Sigmoid colon (tissue), 7 donors: ENCODE measurements around the gene GLIPR1L2. TPM values are rescaled to one million over a fixed set of nuclear protein-coding genes. Genes with fewer than 3 reads are reported as not detected.

Source experiments
- DNase-seq: peaks from one replicate; pipeline ENCODE4 v3.0.0-alpha.2; 2019
- H3K27ac ChIP-seq, 4 donors: fragments of 200-600 bp; sonication (generic); one replicate each; pipeline ENCODE4 v1.5.1; 2016 to 2019; ENCODE audit warnings: mild to moderate bottlenecking in 1 of 4
- H3K27me3 ChIP-seq, 3 donors: fragments of 200-600 bp; sonication (generic); one replicate each; pipeline ENCODE4 v1.5.1; 2019; ENCODE audit warnings: mild to moderate bottlenecking in 1 of 3
- H3K36me3 ChIP-seq, 4 donors: fragments of 200-600 bp; sonication (generic); one replicate each; pipeline ENCODE4 v1.5.1; 2016 to 2019
- H3K4me1 ChIP-seq, 4 donors: fragments of 200-600 bp; sonication (generic); one replicate each; pipeline ENCODE4 v1.5.1; 2017 to 2019
- H3K4me3 ChIP-seq, 4 donors: fragments of 200-600 bp; sonication (generic); one replicate each; pipeline ENCODE4 v1.5.1; 2017 to 2019; ENCODE audit warnings: mild to moderate bottlenecking in 2 of 4, moderate library complexity in 1 of 4
- H3K9me3 ChIP-seq, 4 donors: fragments of 200-600 bp in 3 of 4; sonication (generic) in 3 of 4; one replicate each; pipeline versions ENCODE4 v1.5.1 to v1.6.1; 2013 to 2019
- EP300 ChIP-seq, 4 donors: sonication (generic); formaldehyde crosslinking; IDR thresholded peaks; one replicate each; pipeline ENCODE4 v1.6.1; 2017; ENCODE audit warnings: antibody characterized with exemption in 4 of 4
- POLR2A ChIP-seq, 2 donors: fragments of 450-650 bp; IDR thresholded peaks; one replicate each; pipeline ENCODE4 v1.6.1; 2016; ENCODE audit warnings: antibody characterized with exemption in 2 of 2, mild to moderate bottlenecking in 2 of 2, moderate library complexity in 2 of 2
- POLR2AphosphoS5 ChIP-seq, 4 donors: sonication (generic); formaldehyde crosslinking; IDR thresholded peaks; one replicate each; pipeline ENCODE4 v1.6.1; 2017; ENCODE audit warnings: antibody characterized with exemption in 4 of 4
- WGBS, 2 donors: extraction: QIAGEN DNeasy Blood & Tissue Kit; methylation state at CpG; one replicate each; pipeline ENCODE4 v1.1.7; 2013; 5-methylcytosine and 5-hydroxymethylcytosine counted together
- intact Hi-C: fragments of 100-400 bp; cut with DNase I; formaldehyde crosslinking; loops from one replicate; pipeline ENCODE4 v1.15.1; 2023
- polyA plus RNA-seq, 3 donors: library from polyadenylated mRNA; stranded (reverse); fragments of 200-250 nt; gene quantifications; one replicate each; pipeline ENCODE4 v1.2.3, GENCODE V29; 2013
- total RNA-seq, 4 donors: library from RNA; depleted of rRNA; stranded (reverse); fragments of >200 nt; gene quantifications; one replicate each; pipeline ENCODE4 v1.1.0, GENCODE V29; 2016
- TF ChIP-seq, protein P1 (sequence below), 4 experiments: fragments of 450-650 bp in 3 of 4; fragments of 200-600 bp in 1 of 4; IDR thresholded peaks; one replicate each; pipeline ENCODE4 v1.5.1; 2016 to 2019; ENCODE audit warnings: antibody characterized with exemption in 4 of 4, mild to moderate bottlenecking in 3 of 4, moderate library complexity in 2 of 4
- donor health status: healthy with polysubstance abuse.
- donor health status: Bipolar disorder and iron deficiency.
- donor health status: healthy.

GLIPR1L2 gene
- total and polyA plus RNA-seq, 7 donors, result 0.47 to 3.0 (median 1.1) TPM; not detected in 3

GRCh38 chr12:75414671-75415070, 23.8 kb downstream of the GLIPR1L2 start:
- no peaks in the 10 kb centered on the region for H3K36me3 ChIP-seq
- no peaks in the 10 kb centered on the region for H3K27me3 ChIP-seq
- H3K4me1 ChIP-seq, result no peaks in the 10 kb centered on the region
- H3K27ac ChIP-seq, result no peak overlapping the region
- no peak for DNase-seq
- intact Hi-C loops, result no loop called here
- H3K9me3 ChIP-seq, result no peaks in the 10 kb centered on the region
- 43 to 66% methylated on average over 1 of the region's 1 CpG for WGBS, 2 donors
- TF ChIP-seq, protein P1, sequence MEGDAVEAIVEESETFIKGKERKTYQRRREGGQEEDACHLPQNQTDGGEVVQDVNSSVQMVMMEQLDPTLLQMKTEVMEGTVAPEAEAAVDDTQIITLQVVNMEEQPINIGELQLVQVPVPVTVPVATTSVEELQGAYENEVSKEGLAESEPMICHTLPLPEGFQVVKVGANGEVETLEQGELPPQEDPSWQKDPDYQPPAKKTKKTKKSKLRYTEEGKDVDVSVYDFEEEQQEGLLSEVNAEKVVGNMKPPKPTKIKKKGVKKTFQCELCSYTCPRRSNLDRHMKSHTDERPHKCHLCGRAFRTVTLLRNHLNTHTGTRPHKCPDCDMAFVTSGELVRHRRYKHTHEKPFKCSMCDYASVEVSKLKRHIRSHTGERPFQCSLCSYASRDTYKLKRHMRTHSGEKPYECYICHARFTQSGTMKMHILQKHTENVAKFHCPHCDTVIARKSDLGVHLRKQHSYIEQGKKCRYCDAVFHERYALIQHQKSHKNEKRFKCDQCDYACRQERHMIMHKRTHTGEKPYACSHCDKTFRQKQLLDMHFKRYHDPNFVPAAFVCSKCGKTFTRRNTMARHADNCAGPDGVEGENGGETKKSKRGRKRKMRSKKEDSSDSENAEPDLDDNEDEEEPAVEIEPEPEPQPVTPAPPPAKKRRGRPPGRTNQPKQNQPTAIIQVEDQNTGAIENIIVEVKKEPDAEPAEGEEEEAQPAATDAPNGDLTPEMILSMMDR (IDR thresholded peaks at IDR 0.05), result no peak
- no peak for TF ChIP-seq POLR2AphosphoS5 (IDR thresholded peaks at IDR 0.05)
- TF ChIP-seq POLR2A (IDR thresholded peaks at IDR 0.05), result no peak
- no peak for TF ChIP-seq EP300 (IDR thresholded peaks at IDR 0.05)
- no peak overlapping the region for H3K4me3 ChIP-seq

DNA sequence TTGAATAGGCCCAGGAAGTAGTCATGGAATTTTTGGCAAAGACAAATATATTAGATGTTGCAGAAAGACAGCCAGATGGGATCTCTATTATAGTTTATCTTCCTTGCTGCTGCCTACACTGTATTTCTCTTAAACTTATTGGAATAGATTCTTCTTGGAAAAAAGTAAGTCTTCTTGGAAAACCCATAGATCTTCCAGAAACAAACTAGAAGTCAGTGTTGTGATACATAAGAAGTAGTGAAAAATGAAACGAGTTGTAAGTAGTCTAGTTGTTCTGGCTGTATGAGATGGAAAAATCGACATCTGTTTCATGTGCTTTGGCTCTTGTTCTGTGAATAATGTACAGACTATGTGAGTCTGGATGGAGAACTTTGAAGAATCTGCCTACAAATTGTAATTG, 29.0 kb downstream of the GLIPR1L2 start:
- DNase-seq, result no peak
- whole genome bisulfite sequencing, 2 donors, result 87 to 89% methylated on average over 2 of the region's 2 CpGs
- TF ChIP-seq, protein P1 (IDR thresholded peaks at IDR 0.05), result no peak
- no peak for TF ChIP-seq EP300 (IDR thresholded peaks at IDR 0.05)
- TF ChIP-seq POLR2A (IDR thresholded peaks at IDR 0.05), result no peak
- no peak for TF ChIP-seq POLR2AphosphoS5 (IDR thresholded peaks at IDR 0.05)
- intact Hi-C loops, result no loop called here
- H3K36me3 ChIP-seq, result no peaks in the 10 kb centered on the region
- no peak overlapping the region for H3K4me3 ChIP-seq
- H3K27ac ChIP-seq, result no peak overlapping the region
- H3K27me3 ChIP-seq, result no peaks in the 10 kb centered on the region
- H3K4me1 ChIP-seq, result no peaks in the 10 kb centered on the region
- H3K9me3 ChIP-seq, result no peaks in the 10 kb centered on the region

- intact Hi-C loops, result no loop called here
Measured at GRCh38 chr12:75427491-75427890, 36.6 kb downstream of the GLIPR1L2 start.

GRCh38 chr12:75428767-75429166, 37.9 kb downstream of the GLIPR1L2 start:
- Histone ChIP-seq H3K9me3 (peaks cover 0 to 3% (median 0%) of the 10 kb centered on the region in 4 donors), H3K27me3 (no peaks in the 10 kb centered on the region), H3K4me3 (no peak overlapping the region), H3K4me1 (peaks cover 0 to 6% (median 0%) of the 10 kb centered on the region in 4 donors), H3K36me3 (no peaks in the 10 kb centered on the region), H3K27ac (no peak overlapping the region)
- intact Hi-C loops, result no loop called here
- WGBS, 2 donors, result 91 to 94% methylated on average over 1 of the region's 1 CpG
- TF ChIP-seq EP300 (IDR thresholded peaks at IDR 0.05), result no peak
- TF ChIP-seq POLR2AphosphoS5 (IDR thresholded peaks at IDR 0.05), result no peak
- TF ChIP-seq, protein P1 (IDR thresholded peaks at IDR 0.05), result no peak
- no peak for TF ChIP-seq POLR2A (IDR thresholded peaks at IDR 0.05)
- no peak for DNase-seq

More at GRCh38 chr12:75427491-75427890, 36.6 kb downstream of the GLIPR1L2 start:
- 37 to 43% methylated on average over 1 of the region's 1 CpG for WGBS, 2 donors
- Histone ChIP-seq H3K27me3 (no peaks in the 10 kb centered on the region), H3K36me3 (no peaks in the 10 kb centered on the region), H3K9me3 (peaks cover 0 to 3% (median 0%) of the 10 kb centered on the region in 4 donors), H3K4me1 (no peaks in the 10 kb centered on the region), H3K27ac (no peak overlapping the region), H3K4me3 (no peak overlapping the region)
- TF ChIP-seq POLR2AphosphoS5 (IDR thresholded peaks at IDR 0.05) (no peak), EP300 (IDR thresholded peaks at IDR 0.05) (no peak), POLR2A (IDR thresholded peaks at IDR 0.05) (no peak)
- TF ChIP-seq, protein P1 (IDR thresholded peaks at IDR 0.05), result no peak
- DNase-seq, result no peak

- no peak overlapping the region for H3K4me3 ChIP-seq
- no peak for DNase-seq
- no peaks in the 10 kb centered on the region for H3K27me3 ChIP-seq
- 68 to 75% methylated on average over 1 of the region's 1 CpG for WGBS, 2 donors
- H3K9me3 ChIP-seq, result peaks cover 0 to under 1% (median 0%) of the 10 kb centered on the region in 4 donors
- no peak overlapping the region for H3K27ac ChIP-seq
- H3K4me1 ChIP-seq, result peaks cover 0 to 6% (median 0%) of the 10 kb centered on the region in 4 donors
- no peak for TF ChIP-seq POLR2A (IDR thresholded peaks at IDR 0.05)
- no peak for TF ChIP-seq POLR2AphosphoS5 (IDR thresholded peaks at IDR 0.05)
- no peak for TF ChIP-seq EP300 (IDR thresholded peaks at IDR 0.05)
- TF ChIP-seq, protein P1 (IDR thresholded peaks at IDR 0.05), result no peak
- intact Hi-C loops, result no loop called here
- no peaks in the 10 kb centered on the region for H3K36me3 ChIP-seq
Measured at GRCh38 chr12:75432924-75433323, 42.0 kb downstream of the GLIPR1L2 start.
